WTC11 (cell line): ENCODE results near the gene CTCF. TPM values are rescaled to one million over a fixed set of nuclear protein-coding genes. Genes with fewer than 3 reads are reported as not detected.
A peak's percentile ranks its signal among the peaks of the same experiment; 100 is the strongest.

Experiments
- ATAC-seq: fragments of 200-7000 bp; cut with Tn5 transposase; 2 replicates; pipeline ENCODE4 v1.10.0; 2021; ENCODE audit warnings: mild to moderate bottlenecking, moderate library complexity
- CTCF ChIA-PET: fragments of 300-600 bp; sonication (Branson Sonifier 250); formaldehyde crosslinking; loops from one replicate; lab custom pipeline; 2021; ENCODE audit warnings: antibody characterized with exemption; lab: Charles Lee
- POLR2A ChIA-PET: fragments of 350-600 bp; sonication (Branson Sonifier 250); formaldehyde crosslinking; loops from one replicate; lab custom pipeline; 2021; ENCODE audit warnings: antibody characterized with exemption; lab: Charles Lee
- DNase-seq: peaks from one replicate; pipeline ENCODE4 v3.0.0; 2021; ENCODE audit warnings: low spot score
- H3K27ac Mint-ChIP-seq: 2 replicates; pipeline ENCODE4 v1.8.0; 2021; ENCODE audit warnings: mixed read lengths
- H3K27me3 Mint-ChIP-seq: 2 replicates; pipeline ENCODE4 v1.8.0; 2021; ENCODE audit warnings: low read depth, mild to moderate bottlenecking, moderate library complexity, mixed read lengths
- H3K36me3 Mint-ChIP-seq: 2 replicates; pipeline ENCODE4 v1.8.0; 2021; ENCODE audit warnings: mixed read lengths
- H3K4me1 Mint-ChIP-seq: 2 replicates; pipeline ENCODE4 v1.8.0; 2022; ENCODE audit warnings: mixed read lengths
- H3K4me3 Mint-ChIP-seq: 2 replicates; pipeline ENCODE4 v1.8.0; 2021; ENCODE audit warnings: mild to moderate bottlenecking, moderate library complexity, mixed read lengths
- H3K9me3 Mint-ChIP-seq: 2 replicates; pipeline ENCODE4 v1.8.0; 2021; ENCODE audit warnings: mixed read lengths
- CDX4 ChIP-seq: fragments of 250-450 bp; sonication (Bioruptor Pico); IDR thresholded peaks from 2 replicates; pipeline ENCODE4 v1.9.0; 2021; ENCODE audit warnings: moderate library complexity, mild to moderate bottlenecking, inconsistent platforms, borderline replicate concordance
- CREM ChIP-seq: sonication (generic); formaldehyde crosslinking; IDR thresholded peaks from 2 replicates; pipeline ENCODE4 v1.8.1; 2022; ENCODE audit warnings: mild to moderate bottlenecking, missing genetic modification reagents, moderate library complexity
- EMX1 ChIP-seq: fragments of 250-450 bp; sonication (Bioruptor Pico); IDR thresholded peaks from 2 replicates; pipeline ENCODE4 v1.8.0; 2021; ENCODE audit warnings: mild to moderate bottlenecking
- ETV6 ChIP-seq: sonication (generic); formaldehyde crosslinking; IDR thresholded peaks from 2 replicates; pipeline ENCODE4 v1.8.1; 2022; ENCODE audit warnings: mild to moderate bottlenecking, missing genetic modification reagents
- FOXK1 ChIP-seq: sonication (generic); formaldehyde crosslinking; IDR thresholded peaks from 2 replicates; pipeline ENCODE4 v1.8.0; 2022; ENCODE audit warnings: mild to moderate bottlenecking, moderate library complexity, missing genetic modification reagents
- HMGA2 ChIP-seq: fragments of 250-450 bp; sonication (Bioruptor Pico); IDR thresholded peaks from 2 replicates; pipeline ENCODE4 v1.4.0; 2021; ENCODE audit warnings: mild to moderate bottlenecking, moderate library complexity
- IRF1 ChIP-seq: sonication (generic); formaldehyde crosslinking; IDR thresholded peaks from 2 replicates; pipeline ENCODE4 v1.8.0; 2023; ENCODE audit warnings: missing genetic modification reagents
- KAT7 ChIP-seq: sonication (generic); formaldehyde crosslinking; IDR thresholded peaks from 2 replicates; pipeline ENCODE4 v1.8.1; 2023; ENCODE audit warnings: missing genetic modification reagents, mild to moderate bottlenecking, borderline replicate concordance
- MAX ChIP-seq: sonication (generic); formaldehyde crosslinking; IDR thresholded peaks from 2 replicates; pipeline ENCODE4 v1.8.0; 2022; ENCODE audit warnings: mild to moderate bottlenecking, missing genetic modification reagents
- MLX ChIP-seq: sonication (generic); formaldehyde crosslinking; IDR thresholded peaks from 2 replicates; pipeline ENCODE4 v1.8.1; 2023; ENCODE audit warnings: mild to moderate bottlenecking, missing genetic modification reagents, moderate library complexity
- NFE2L1 ChIP-seq: sonication (generic); formaldehyde crosslinking; IDR thresholded peaks from 2 replicates; pipeline ENCODE4 v1.8.1; 2023; ENCODE audit warnings: missing genetic modification reagents
- NR3C1 ChIP-seq: sonication (generic); formaldehyde crosslinking; conservative IDR thresholded peaks from 2 replicates; pipeline ENCODE4 v1.8.1; 2023; ENCODE audit warnings: low read depth, mild to moderate bottlenecking, missing genetic modification reagents
- RELA ChIP-seq: sonication (generic); formaldehyde crosslinking; IDR thresholded peaks from 2 replicates; pipeline ENCODE4 v1.8.1; 2022; ENCODE audit warnings: missing genetic modification reagents, mild to moderate bottlenecking, borderline replicate concordance
- TEAD1 ChIP-seq: sonication (generic); formaldehyde crosslinking; IDR thresholded peaks from 2 replicates; pipeline ENCODE4 v1.8.0; 2022; ENCODE audit warnings: mild to moderate bottlenecking, missing genetic modification reagents
- TP53 ChIP-seq: sonication (generic); formaldehyde crosslinking; IDR thresholded peaks from 2 replicates; pipeline ENCODE4 v1.8.1; 2023; ENCODE audit warnings: mild to moderate bottlenecking, missing genetic modification reagents
- USF1 ChIP-seq: sonication (generic); formaldehyde crosslinking; IDR thresholded peaks from 2 replicates; pipeline ENCODE4 v1.8.0; 2022; ENCODE audit warnings: mild to moderate bottlenecking, missing genetic modification reagents
- ZBTB21 ChIP-seq: sonication (generic); formaldehyde crosslinking; IDR thresholded peaks from 2 replicates; pipeline ENCODE4 v1.8.1; 2023; ENCODE audit warnings: mild to moderate bottlenecking, missing genetic modification reagents, borderline replicate concordance
- ZMAT4 ChIP-seq: fragments of 250-450 bp; sonication (Bioruptor Pico); IDR thresholded peaks from 2 replicates; pipeline ENCODE4 v1.9.0; 2021; ENCODE audit warnings: mild to moderate bottlenecking
- ZNF138 ChIP-seq: sonication (generic); formaldehyde crosslinking; conservative IDR thresholded peaks from 2 replicates; pipeline ENCODE4 v1.8.1; 2022; ENCODE audit warnings: mild to moderate bottlenecking, moderate library complexity, missing genetic modification reagents
- ZNF423 ChIP-seq: fragments of 250-450 bp; sonication (Bioruptor Pico); IDR thresholded peaks from 2 replicates; pipeline ENCODE4 v2.1.2; 2022; ENCODE audit warnings: mild to moderate bottlenecking, moderate library complexity
- ZNF512 ChIP-seq: sonication (generic); formaldehyde crosslinking; IDR thresholded peaks from 2 replicates; pipeline ENCODE4 v1.8.1; 2022; ENCODE audit warnings: missing genetic modification reagents, borderline replicate concordance
- ZNF532 ChIP-seq: fragments of 250-450 bp; sonication (Bioruptor Pico); IDR thresholded peaks from 2 replicates; pipeline ENCODE4 v1.9.0; 2021; ENCODE audit warnings: mild to moderate bottlenecking, borderline replicate concordance
- ZNF671 ChIP-seq: fragments of 250-450 bp; sonication (Bioruptor Pico); IDR thresholded peaks from 2 replicates; pipeline ENCODE4 v1.8.0; 2021; ENCODE audit warnings: mild to moderate bottlenecking
- total RNA-seq: library from RNA; stranded (reverse); gene quantifications from 3 replicates; pipeline ENCODE4 v1.2.3, GENCODE V29; 2021

The CTCF gene
- total RNA-seq, 1 experiment from 2014 or later: 55.4 TPM

GRCh38 chr16:67651039-67651438 is 88.7 kb downstream of the CTCF start:
- H3K27ac Mint-ChIP-seq: no peak overlapping the region
- ChIA-PET CTCF (interaction anchor here (2.2 to 6.8 kb wide), 5 partner anchors 12 to 137 kb away, joined by 5 to 60 read pairs (median 13); no protein-coding TSS in a partner anchor), POLR2A (no interaction called here)
- DNase-seq: no peak
- H3K27me3 Mint-ChIP-seq: peaks cover 90% of the 10 kb centered on the region
- peaks cover 12% of the 10 kb centered on the region for H3K4me1 Mint-ChIP-seq
- no peak overlapping the region for H3K4me3 Mint-ChIP-seq
- no peak for ATAC-seq
- TF ChIP-seq MAX: no peak
- TF ChIP-seq ZNF671 (CRISPR knock-in tag): no peak
- TF ChIP-seq MLX (CRISPR knock-in tag): no peak
- no peak for TF ChIP-seq NFE2L1
- no peaks in the 10 kb centered on the region for H3K9me3 Mint-ChIP-seq
- H3K36me3 Mint-ChIP-seq: peaks cover 4% of the 10 kb centered on the region; the same call in 1 of the 2 replicates

GRCh38 chr16:67651847-67652246 is 89.5 kb downstream of the CTCF start:
- ATAC-seq (no peak), DNase-seq (no peak)
- TF ChIP-seq EMX1 (CRISPR knock-in tag) (no peak), ZMAT4 (CRISPR knock-in tag) (no peak), FOXK1 (CRISPR knock-in tag) (no peak), TEAD1 (CRISPR knock-in tag) (no peak), ETV6 (CRISPR knock-in tag) (no peak), CDX4 (CRISPR knock-in tag) (no peak), ZNF512 (no peak), NR3C1 (CRISPR knock-in tag) (no peak)
- ChIA-PET CTCF (interaction anchor here (0.6 to 6.8 kb wide), 12 partner anchors 9 to 225 kb away, joined by 3 to 60 read pairs (median 6); partner anchors contain the start of genes C16orf86, ENKD1 and PARD6A), POLR2A (no interaction called here)
- Mint-ChIP-seq H3K36me3 (peaks cover 4% of the 10 kb centered on the region; the same call in 1 of the 2 replicates), H3K4me3 (peak overlapping the region; percentile 45; the same call in 1 of the 2 replicates), H3K4me1 (peaks cover 12% of the 10 kb centered on the region), H3K9me3 (no peaks in the 10 kb centered on the region), H3K27ac (no peak overlapping the region), H3K27me3 (peaks cover 82% of the 10 kb centered on the region)

GRCh38 chr16:67652578-67653127 is 90.3 kb downstream of the CTCF start:
- POLR2A ChIA-PET: interaction anchor here (0.5 kb wide), 1 partner anchor 372 kb away, joined by 4 read pairs; no protein-coding TSS in a partner anchor
- H3K27ac Mint-ChIP-seq: no peak overlapping the region
- peaks cover 12% of the 10 kb centered on the region for H3K4me1 Mint-ChIP-seq
- no peaks in the 10 kb centered on the region for H3K9me3 Mint-ChIP-seq
- H3K36me3 Mint-ChIP-seq: peaks cover 4% of the 10 kb centered on the region; the same call in 1 of the 2 replicates
- CTCF ChIA-PET: interaction anchor here (0.6 to 6.8 kb wide), 11 partner anchors 8 to 226 kb away, joined by 3 to 38 read pairs (median 6); partner anchors contain the start of genes C16orf86, ENKD1 and PARD6A
- H3K4me3 Mint-ChIP-seq: no peak overlapping the region
- DNase-seq (peak; percentile 63), ATAC-seq (peak; percentile 55)
- peaks cover 75% of the 10 kb centered on the region for H3K27me3 Mint-ChIP-seq
- TF ChIP-seq RELA (no peak), CREM (CRISPR knock-in tag) (no peak), USF1 (CRISPR knock-in tag) (0 out of 2 replicates have a peak, but pooled peaks have one; percentile 22), ZNF138 (CRISPR knock-in tag) (no peak), ZNF532 (CRISPR knock-in tag) (no peak), KAT7 (no peak), ZNF423 (CRISPR knock-in tag) (no peak), TP53 (CRISPR knock-in tag) (no peak; the same call in 1 of the 2 replicates), HMGA2 (no peak), ZBTB21 (CRISPR knock-in tag) (no peak), IRF1 (CRISPR knock-in tag) (no peak), NR3C1 (CRISPR knock-in tag) (no peak; the same call in 1 of the 2 replicates)
